Measurements from ENCODE around the gene NBPF15.
"Not testable (repeated sequence)": the region's sequence is repeated elsewhere in the genome, so short reads cannot be mapped to it uniquely, and the experiment has no call there.

Gene NBPF15, protein sequence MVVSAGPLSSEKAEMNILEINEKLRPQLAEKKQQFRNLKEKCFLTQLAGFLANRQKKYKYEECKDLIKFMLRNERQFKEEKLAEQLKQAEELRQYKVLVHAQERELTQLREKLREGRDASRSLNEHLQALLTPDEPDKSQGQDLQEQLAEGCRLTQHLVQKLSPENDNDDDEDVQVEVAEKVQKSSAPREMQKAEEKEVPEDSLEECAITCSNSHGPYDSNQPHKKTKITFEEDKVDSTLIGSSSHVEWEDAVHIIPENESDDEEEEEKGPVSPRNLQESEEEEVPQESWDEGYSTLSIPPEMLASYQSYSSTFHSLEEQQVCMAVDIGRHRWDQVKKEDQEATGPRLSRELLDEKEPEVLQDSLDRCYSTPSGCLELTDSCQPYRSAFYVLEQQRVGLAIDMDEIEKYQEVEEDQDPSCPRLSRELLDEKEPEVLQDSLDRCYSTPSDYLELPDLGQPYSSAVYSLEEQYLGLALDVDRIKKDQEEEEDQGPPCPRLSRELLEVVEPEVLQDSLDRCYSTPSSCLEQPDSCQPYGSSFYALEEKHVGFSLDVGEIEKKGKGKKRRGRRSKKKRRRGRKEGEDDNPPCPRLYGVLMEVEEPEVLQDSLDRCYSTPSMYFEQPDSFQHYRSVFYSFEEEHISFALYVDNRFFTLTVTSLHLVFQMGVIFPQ

DNA sequence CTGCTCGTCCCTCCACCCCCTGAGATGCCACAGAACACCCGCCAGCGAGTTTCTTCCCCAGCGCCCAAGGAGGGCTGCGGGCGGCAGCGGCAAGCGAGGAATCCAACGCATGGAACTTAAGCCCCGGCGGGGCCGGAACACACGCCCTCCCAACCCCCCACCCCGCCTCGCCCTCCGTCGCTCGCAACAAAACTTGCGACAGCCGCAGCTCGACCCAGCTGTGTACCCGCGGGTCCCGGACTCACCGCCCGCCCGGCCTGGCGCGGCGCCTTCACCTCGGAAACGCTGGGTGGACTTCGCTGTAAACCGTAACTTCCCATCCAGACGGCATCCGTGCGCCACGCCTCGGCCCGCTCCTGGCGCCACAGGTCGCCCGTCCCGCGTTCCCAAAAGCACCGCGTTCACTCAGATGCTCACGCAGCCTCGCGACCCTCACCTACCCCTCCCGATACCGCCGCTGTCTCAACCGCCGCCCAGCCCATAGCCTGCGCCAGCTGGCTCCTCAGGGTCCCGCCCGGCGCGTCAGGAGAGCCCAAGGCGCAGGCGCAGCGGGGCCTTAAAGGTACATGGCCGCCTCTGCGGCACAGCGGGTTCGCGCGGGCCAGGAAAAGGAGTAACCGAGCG lies at the start of gene NBPF15:
Gene NBPF15 (minus strand): TSS at position 534 of the 624 bp plus-strand sequence. CDS start 21,666 bp downstream, outside the sequence.
- not testable (repeated sequence) for DNase-seq (ENCODE audit: low spot score)

DNA sequence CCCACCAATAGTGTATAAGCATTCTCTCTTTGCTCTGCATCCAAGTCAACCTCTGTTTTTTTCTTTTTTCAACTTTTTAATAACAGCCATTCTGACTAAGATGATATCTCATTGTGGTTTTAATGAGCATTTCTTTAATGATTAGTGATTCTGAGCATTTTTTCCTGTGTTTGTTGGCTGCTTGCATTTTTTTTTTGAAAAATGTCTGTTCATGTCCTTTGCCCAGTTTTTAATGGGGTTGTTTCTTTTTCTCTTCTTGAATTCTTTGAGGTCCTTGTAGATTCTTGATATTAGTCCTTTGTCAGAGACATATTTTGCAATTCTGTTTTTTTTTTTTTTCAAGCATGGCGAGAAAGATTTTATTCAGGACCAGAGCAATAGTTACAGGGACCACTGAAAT lies 35.0 kb upstream of the NBPF15 start:
- not testable (repeated sequence) for DNase-seq (ENCODE audit: low spot score)

DNA sequence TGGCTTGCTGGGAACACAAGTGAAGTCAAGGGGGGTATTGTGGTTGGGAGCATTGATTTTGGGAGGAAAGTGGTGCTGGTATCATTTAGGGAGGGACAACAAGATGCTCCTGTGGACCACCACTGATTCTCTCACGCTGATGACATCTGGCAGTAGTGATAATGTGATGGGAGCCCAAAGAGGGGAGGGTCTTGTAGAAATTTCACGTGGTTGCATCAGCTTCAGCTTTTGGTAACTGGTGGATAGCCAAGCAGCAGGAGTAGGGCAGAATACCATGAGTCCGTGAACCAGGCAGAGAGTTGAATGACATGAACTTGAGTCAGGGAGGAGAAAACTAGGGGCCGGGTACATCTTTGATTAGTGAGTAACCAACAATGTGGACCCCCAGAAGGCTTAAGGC lies 32.7 kb upstream of the NBPF15 start:
- DNase-seq (ENCODE audit: low spot score) = not testable (repeated sequence)

DNA sequence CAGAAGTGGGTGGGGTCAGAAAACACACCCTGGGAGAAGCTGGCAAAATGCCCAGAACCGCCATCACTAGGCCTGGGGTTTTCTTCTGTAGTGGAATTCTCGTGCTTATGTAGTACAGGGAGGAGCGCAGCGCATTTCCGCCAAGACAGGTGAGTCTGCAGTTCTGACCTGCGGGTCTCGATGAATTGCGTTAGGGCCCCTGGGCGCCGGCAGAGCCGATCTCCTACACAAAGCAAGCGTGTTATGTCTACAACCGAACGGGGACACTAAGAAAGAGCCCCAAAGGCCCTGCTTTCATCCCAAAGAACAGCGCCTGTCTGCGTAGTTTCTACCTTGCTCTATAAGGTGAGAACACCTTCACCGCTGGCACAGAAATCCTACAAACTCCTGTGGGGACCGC lies 28.9 kb upstream of the NBPF15 start:
- DNase-seq (ENCODE audit: low spot score) = not testable (repeated sequence)

DNA sequence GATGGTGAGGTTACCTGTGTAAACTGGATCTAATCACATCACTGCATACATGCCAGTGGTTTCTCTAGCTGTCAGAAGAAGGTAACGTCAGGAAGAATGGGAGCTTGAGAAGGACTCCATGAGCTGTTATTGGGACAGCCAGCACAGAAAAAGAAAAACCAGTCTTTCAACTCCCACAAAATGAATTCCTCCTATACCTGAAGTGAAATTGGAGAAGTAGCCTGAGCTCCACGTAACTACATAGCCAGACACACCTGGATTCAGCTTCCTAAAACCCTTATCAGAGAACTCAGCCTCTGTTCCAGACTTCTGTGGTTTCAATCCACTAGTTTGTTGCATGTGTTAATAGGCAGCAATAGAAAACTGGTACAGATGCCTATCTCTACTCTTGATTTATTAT lies 25.5 kb upstream of the NBPF15 start:
- DNase-seq (ENCODE audit: low spot score) = not testable (repeated sequence)

DNA sequence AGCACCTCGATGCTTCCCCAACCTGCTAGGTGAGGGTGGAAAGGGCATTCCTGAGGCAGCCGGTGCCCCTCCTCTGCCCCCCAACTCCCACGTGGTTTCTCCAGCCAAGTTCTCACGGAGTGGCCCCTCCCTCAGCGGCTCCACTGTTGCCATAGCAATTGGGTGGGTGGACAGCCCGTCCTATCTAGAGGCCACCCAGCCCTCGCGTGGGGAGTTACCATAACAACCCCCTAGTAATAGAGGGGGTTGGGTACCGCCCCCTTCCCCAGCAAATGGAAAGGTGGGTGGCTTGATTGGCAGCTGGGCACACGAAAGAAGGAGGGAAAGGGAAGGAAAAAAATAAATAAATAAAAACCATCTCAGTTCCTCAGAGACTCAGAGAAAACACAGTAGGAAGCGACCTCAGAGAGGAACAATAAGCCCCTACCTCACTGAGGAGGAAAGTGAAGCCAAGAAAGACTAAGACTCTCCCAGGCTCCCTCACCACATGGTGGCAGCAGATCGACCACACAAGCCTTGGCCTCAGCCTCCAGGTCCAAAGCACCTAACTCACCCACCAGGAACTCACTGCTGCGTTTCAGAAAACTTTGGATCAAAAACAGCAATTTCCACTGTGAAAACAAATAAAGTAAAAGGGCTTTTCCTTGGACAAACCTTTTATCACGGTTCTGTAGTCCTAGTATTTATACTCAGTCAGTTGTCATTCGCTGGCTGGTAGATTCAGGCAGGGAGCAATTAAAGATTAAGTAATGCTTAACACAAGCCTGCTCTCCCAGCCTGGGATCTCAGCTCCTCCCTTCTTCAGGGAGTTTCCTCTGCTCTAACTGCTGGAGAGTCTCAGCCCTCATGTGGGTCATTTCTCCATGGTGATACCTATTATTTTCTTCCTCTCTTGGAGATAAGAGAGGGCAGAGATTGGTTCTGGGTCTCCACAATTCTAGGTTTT lies 23.9 kb upstream of the NBPF15 start:
- not testable (repeated sequence) for DNase-seq (ENCODE audit: low spot score)

DNA sequence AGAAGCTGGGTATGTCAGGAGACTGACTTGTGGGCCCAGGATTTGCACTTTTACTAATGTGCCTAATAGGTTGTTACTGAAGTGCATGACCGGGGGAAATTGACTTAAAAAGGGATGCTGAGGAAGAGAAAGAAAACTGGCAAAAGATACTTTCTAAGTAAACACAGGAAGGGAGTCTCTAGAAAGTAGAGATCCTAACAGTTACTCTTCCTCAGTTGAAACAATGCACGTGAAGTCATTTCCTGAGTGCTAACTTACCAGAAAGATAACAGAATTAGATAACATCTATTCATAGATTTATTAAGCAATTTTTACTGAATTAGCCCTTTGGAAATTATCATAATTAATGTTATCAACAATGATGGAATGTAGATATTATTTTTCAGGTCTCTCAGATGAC lies 12.4 kb upstream of the NBPF15 start:
- not testable (repeated sequence) for DNase-seq (ENCODE audit: low spot score)

DNA sequence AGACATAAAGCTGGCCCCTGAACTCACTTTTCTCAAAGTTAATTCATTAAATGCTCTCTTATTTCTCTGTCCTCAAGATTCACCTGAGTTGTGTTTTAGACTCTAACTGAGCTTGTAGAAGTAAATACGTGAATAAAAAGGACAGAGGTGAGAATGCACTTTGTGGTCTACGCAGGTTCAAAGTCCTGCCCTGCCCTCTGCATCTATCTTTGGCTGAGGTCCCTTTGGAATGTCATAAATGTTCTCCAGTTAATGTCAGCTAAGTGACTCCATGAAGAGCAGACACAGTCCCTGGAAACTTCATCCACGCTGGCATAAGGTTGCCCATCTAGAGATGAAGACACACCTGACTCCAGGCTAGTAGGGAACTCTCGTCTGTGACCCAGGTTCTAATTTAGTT lies 10.0 kb upstream of the NBPF15 start:
- not testable (repeated sequence) for DNase-seq (ENCODE audit: low spot score)

DNA sequence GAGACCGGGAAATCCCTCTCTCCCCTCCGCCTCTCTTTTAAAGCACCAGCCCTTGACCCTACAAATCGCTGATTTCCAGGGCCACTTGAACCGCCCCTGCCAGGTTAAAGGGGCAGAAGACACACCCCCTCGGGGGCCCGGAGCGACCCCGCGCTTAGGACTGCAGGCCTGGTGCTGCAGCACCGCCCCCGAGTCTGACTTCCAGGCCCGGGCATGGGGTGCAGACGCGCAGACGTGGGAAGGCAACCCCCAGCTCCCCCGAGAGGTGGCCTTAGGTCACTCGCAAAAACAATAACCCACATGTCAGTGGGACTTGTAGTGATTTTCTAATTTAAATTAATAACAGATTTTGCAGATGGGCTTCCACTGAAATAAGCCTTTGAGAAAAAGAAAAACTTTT lies 309 bp upstream of the NBPF15 start:
- not testable (repeated sequence) for DNase-seq (ENCODE audit: low spot score)

DNA sequence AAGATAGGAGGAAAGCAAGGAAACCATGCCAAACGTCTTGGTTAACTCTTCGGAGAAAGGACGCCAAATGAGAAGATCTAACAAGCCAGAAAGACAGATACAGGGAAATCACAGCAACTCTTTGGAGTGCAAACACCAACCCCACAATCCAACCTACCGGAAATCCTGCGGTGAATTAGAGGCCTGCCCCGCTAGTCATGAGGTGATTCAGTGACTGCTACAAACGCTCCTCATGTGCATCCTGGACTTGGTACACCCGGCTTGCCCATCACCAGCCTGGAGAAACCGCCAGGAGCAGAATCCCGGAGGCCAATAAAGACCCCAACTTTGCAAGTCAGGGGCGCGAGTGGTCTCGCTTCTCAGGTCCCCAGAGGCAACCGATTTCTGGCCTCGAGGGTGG lies 783 bp downstream of the NBPF15 start:
- not testable (repeated sequence) for DNase-seq (ENCODE audit: low spot score)

DNA sequence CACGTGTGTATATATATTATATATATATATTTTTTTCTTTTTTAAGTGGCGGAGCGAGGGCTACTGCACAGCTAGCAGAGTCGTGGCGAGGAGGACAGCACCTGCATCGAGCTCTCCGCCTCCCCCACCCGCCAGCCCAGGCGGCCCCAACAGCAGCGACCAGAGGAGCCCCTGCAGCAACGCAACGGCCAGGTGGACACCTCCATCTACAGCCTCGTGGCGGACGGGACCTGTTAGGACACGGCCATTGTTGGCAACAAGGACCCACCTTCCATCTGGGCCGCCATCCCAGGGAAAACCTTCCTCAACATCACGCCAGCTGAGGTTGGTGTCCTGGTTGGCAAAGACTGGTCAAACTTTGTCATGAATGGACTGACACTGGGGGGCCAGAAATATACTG lies 19.1 kb downstream of the NBPF15 start:
- not testable (repeated sequence) for DNase-seq (ENCODE audit: low spot score)

DNA sequence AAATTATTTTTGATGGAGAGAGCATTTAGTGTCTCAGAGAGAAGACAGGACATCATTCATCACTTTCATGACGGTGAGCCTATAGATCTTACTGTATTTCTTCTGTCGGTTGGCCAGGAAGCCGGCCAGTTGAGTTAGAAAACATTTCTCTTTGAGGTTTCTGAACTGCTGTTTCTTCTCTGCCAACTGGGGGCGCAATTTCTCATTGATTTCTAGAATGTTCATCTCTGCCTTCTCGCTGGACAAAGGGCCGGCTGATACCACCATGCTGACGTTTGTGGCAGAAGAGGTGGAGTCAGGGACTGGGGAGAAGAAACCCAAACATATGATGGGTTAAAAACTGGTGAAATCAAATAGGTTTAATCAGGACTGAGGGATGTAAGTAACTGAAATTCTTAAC lies 21.7 kb downstream of the NBPF15 start:
- not testable (repeated sequence) for DNase-seq (ENCODE audit: low spot score)

DNA sequence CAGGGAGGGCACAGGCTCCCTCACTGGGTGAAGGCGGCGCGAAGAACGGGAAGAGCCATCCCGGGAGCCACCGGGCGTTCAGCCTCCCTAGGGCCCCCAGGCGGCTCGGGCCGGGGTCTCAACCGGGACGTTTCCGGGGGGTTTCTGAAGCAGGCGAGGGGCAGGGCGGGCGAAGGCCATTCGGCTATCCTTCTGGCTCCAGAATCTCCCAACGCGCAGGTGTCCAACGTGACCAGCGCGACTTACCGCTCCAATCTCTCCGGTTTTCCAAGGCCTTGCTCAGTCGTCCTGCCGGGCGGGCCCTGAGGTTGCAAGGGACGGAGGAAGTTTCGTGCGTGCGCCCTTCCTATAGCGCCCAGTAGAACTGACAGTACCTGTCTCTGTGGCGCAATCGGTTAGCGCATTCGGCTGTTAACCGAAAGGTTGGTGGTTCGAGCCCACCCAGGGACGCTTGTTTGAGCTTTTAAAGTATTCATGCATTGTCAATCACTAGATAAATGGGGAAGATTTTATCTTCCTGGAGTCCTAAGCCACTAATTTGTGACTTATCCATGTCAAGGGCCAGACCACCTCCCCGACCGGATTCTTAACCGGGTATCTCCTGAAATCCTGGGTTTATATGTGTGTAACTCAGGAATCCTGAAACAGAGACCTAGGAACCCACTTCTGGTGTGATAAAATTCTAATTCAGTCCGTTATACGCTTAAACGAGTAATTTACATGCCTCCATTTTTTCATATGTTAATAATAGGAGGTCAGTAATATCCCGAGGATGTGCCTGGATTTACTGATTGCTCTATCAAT lies 42.4 kb downstream of the NBPF15 start:
- DNase-seq (ENCODE audit: low spot score) = not testable (repeated sequence)

DNA sequence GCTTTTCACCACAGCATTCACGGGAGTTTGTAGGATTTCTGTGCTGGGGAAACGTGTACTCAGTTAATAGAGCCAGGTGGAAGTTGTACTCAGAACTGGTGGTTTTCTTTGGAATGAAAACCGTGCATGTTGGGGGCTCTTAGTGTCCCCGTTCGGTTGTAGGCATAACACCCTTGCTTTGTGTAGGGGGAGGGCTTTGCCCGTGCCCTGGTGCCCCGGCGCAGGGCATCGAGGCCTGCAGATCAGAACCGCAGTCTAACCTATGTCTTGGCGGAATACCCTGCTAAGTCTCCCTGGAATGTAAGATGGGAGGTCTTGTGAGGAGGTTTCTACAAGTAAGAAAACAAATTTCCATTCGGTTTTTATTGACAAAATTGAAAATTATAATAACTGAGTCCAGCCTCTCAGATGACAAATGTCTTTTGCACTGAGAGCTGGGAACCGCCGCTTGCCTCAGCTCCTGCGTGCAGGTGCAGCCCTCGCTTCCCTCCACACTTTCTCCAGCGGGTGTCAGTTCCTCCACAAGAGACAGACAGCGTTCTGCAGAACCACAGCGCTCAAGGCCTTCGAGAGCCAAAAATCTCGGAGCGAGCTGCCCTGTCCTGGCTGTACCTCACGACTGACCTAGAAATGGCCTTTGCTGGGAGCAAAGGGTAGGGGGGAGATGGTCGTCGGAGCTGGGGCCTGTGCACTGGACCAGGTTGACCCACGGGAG lies 47.9 kb downstream of the NBPF15 start:
- not testable (repeated sequence) for DNase-seq (ENCODE audit: low spot score)

DNA sequence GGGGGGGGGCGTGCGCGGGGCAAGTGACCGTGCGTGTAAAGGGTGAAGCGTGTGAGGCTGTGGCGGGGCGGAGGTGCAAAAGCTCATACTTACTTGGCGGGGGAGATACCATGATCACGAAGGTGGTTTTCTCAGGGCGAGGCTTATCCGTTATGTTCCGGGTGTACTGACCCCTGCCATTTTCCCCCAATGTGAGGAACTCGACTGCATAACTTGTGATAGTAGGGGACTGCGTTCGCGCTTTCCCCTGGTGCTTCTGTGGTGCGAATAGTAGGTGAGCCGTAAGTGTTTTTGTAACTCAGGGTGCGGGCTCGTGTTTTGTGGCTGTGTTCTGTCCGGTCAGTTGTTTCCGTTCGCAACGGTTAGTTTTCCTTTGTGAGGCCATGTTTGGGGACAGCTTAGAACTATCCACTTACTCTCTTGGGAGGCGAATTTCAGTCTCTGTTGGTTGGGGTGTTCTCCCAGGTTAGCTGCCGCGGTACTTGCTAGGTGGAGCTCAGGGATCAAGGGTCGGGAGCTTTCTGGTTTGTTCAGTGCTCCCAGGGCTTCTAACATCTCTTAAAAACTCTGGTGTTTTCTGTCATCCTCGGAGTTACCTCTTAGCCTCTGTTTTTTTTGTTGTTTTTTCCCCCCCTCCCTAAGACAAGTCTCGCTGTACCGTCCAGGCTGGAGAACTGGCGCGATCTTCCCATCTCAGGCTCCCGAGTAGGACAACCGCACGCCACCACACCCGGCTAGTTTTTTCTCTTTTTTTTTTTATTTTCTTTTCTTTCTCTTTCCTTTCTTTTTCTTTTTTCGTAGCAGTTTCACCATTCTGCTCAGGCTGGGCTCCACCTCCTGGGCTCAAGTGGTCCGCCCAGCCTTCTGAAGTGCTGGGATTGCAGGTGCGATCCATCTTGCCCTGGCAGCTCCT lies 48.7 kb downstream of the NBPF15 start:
- DNase-seq (ENCODE audit: low spot score) = not testable (repeated sequence)

DNA sequence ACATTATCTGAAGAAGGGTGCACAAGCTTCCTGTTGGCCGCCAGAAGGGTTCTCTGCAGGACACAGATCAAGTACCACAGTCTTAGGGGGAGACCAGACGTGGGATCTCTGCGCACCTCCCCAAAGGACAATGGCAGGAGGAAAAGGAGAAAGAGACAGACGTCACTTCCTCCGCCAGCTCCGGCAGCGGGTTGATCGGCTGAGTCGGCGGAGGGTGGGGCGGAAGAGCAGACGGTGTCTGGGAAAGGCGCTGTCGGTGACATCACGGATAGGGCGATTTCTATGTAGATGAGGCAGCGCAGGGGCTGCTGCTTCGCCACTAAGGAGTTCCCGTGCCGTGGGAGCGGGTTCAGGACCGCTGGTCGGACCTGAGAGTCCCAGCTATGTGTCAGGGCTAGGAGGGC lies 49.4 kb downstream of the NBPF15 start:
- not testable (repeated sequence) for DNase-seq (ENCODE audit: low spot score)

DNA sequence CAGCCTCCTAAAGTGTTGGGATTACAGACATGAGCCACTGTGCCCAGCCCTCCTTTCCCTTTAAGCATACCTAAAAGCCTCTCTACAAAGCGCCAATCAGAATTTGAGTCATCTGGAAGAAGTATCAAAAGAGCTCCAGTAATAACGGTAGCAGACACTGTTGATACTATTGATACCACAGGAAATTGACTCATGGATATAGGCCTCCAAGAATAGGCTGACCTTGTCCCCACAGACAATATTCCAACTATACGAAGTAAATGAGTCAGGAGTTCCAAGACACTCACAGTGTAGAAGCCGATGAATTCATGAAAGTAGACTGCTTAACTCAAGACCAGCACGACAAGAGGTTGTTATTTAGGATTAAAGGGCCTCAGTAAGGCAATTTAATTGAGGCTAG lies 58.7 kb downstream of the NBPF15 start:
- DNase-seq (ENCODE audit: low spot score) = not testable (repeated sequence)

DNA sequence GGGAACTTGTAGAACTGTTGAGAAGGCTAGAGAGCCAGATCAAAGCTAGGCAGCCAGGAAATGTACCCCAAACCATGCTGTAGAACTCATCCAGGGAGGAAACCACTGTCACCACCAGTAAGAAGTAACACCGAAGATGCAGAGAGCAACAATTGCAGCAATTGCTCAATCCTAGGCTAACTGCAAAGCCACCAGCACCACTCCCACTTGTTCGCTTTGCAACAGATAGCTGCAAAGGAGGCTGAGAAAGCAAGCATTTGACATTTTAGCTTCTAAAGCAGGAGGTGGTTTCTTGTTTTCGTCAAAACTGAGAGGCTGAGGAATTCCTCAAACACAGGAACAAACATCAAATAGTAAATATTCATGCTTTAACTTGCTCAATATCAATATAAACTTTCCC lies 89.8 kb downstream of the NBPF15 start:
- not testable (repeated sequence) for DNase-seq (ENCODE audit: low spot score)

All from HuH-7.5 (cell line).